HG02973 (cell line): Measurements from ENCODE around the gene CRTAC1.

Experiments
- ATAC-seq: cut with Tn5 transposase; IDR thresholded peaks from one replicate; pipeline ENCODE4 v1.9.1; 2021; ENCODE audit warnings: moderate library complexity; ENCODE audit not compliant: unreplicated experiment

Gene CRTAC1

GRCh38 chr10:98030093-98030821 is at the start of gene CRTAC1:
Gene CRTAC1 (minus strand): TSS chr10:98030621. CDS start chr10:98030472, 149 bp downstream.
- ATAC-seq = no peak

- ATAC-seq = no peak
Measured at GRCh38 chr10:98078774-98079173, 48.4 kb upstream of the CRTAC1 start.

DNA sequence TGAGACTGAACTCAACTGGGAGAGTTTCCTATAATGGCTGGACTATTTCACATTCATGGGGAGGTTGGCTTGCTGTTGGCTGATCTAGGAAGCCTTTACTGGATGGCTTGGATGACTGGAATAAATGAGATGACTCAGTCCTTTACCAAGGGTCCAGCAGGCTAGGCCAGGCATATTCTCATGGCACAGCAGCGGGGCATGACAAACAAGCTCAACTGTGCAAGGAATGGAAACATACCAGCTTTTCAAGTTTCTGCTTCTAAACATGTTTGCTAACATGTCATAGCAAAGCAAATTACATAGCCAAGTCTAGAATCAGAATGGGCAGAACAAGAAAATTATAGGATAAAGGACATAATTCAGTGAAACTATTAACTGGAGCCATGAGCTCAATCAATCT is 46.8 kb upstream of the CRTAC1 start:
- no peak for ATAC-seq

DNA sequence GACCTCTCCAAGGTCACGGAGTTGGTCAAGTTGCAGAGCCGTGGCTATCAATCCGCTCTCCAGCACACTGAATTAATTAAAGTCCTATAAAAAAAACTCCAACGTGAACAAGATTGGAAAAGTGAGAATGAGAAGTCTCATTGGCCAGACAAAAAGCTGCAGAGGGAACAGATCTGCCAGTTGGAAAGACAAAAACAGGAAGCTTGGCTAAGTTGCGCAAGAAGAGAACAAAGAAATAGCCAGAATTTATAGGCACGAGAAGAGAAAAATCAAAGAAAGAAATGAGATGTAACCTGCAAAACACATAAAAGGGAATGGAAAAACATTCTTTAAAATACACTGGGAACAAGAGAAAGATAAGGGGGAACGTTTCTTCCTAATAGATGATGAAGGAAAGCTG is 45.7 kb upstream of the CRTAC1 start:
- ATAC-seq = no peak

DNA sequence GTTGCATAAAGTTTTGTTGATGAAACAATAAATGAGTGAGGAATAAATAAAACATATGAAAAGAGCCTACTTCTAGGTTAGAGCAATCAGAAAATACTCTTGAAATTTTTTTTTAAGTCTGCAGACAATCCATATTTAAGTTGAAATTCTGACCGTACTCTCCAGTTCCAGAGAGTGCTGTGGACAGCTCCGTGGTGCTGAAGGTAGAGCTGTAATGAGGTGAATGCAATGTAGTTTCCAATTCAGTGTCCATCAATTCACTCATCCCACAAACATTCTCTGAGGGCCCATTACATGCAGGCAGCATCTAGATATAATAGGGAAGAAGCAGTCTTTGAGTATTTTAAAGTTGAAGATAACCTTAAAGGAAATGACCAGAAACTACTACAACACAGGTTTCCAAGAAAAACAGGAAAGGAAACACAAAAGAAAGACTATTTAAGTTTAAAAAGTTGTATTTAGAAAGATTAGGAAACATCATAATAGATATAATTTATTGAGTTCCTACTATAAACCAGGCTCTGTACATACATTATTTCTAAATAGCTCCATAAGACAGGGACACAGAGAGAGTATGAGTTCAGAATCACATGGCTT is 44.0 kb upstream of the CRTAC1 start:
- no peak for ATAC-seq

GRCh38 chr10:98067165-98067564 is 36.7 kb upstream of the CRTAC1 start:
- ATAC-seq = no peak

GRCh38 chr10:98063740-98064027 is 33.3 kb upstream of the CRTAC1 start:
- ATAC-seq = no peak

DNA sequence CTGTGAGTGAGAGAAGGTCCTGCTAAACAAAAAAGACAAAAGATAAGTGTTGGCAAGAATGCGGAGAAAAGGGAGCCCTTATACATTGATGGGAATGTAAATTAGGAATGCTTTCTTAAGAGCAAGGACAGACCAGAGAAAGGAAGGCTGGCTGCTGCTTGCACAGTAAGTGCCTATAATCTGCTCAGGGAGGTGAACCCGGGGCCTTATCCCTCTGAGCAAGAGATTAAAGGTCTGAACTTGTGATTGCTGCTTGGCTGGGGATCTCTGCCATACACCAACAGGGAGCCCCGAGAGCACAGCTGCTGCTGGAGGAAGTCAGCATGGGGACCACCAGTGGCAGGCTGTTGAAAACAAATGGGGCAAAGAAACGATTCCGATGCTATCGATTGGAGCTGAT is 32.0 kb upstream of the CRTAC1 start:
- ATAC-seq = no peak

DNA sequence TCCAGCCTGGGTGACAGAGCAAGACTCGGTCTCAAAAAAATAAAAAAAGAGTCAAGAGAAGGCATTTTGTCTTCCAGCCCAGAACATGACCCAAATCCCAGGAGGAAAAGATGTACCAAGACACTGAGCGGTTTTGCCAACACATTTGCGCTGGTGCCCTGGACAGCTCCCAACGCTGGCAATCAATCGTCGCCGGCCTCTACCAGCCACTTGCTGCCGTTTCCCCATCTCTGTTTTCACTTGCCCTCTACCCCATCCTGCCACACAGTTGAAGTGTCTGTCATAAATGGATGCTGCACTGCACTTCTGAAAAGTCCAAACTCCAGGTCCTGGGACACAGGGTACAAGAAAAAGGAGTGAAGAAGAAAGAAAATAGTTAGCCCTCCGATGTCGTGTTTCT is 29.7 kb upstream of the CRTAC1 start:
- no peak for ATAC-seq

DNA sequence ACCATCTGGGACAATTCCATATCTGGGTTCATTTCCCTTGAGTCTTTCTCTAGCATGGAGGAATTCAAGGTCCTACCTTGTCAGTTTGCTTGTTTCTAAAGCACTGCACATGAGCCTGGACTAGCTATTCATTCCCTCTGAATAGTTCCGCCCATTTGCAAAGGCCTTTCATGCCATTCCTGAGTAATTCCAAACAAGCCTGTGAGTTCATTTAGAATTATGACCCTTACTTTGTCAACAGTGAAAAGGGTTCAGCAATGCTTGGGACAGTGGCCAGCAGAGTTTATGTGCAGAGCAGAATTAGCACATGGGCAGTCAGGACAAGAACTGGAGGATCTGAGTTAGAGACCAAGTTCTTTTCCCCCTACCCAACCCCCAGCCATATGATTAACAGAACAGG is 27.9 kb upstream of the CRTAC1 start:
- ATAC-seq = no peak

GRCh38 chr10:98055841-98056516 is 25.6 kb upstream of the CRTAC1 start:
- no peak for ATAC-seq

- ATAC-seq = no peak
Measured at GRCh38 chr10:98047009-98047741, 16.8 kb upstream of the CRTAC1 start.

DNA sequence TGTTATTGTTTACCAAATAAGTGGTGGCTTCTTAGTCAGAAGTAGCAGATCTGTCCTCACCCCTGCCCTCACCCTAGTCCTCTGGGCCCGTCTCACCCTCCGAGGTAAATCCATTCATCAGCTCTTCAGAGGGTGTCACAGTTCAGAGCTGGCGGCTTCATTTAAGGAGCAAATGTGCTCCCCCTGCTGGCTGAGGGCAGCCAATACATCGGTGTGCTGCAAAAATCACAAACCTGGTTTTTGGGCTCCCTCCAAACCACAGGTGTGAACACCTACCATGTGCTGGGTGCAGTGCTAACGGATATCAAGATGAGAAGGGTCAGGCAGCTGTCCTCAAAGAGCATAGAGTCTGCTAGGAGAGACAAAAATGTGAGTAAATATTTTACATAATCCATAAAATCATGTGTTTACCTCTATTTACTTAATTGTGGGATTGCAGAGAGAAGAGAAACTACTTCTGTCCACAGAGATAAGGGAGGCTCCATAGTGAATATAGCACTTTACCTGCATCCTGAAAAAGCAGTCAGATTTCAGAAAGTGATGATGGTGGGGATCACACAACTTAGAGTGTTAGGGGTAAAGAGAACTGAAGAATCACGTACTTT is 15.5 kb upstream of the CRTAC1 start:
- ATAC-seq = no peak

DNA sequence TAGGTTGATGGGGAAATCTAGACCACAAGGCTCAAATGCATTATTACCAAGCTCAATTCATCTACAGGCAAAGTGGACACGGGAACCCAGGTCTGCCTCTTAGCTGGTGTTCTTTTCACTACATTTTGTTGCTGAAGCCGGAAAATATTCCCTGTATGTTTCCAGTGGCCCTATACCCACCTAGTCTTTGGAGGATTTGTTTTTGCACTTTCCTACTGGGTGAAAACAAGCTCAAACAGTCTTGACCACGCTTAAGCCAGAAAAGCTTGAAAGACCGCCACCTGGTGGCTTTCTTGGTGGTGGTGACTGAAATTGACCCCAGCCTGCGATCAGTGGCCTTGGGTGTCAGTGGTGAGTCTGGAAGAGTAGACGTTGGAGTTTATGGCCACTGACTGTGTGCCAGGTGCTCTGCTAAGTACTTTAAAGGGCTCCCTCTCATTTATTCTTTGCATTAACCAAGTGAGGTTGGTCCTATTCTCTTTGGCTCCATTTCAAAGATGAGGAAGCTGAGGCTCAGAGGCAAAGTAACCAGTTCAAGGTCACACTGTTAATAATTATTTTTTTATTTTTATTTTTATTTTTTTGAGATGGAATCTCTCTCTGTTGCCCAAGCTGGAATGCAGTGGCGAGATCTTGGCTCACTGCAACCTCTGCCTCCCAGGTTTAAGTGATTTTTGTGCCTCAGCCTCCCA is 11.1 kb upstream of the CRTAC1 start:
- ATAC-seq = no peak

DNA sequence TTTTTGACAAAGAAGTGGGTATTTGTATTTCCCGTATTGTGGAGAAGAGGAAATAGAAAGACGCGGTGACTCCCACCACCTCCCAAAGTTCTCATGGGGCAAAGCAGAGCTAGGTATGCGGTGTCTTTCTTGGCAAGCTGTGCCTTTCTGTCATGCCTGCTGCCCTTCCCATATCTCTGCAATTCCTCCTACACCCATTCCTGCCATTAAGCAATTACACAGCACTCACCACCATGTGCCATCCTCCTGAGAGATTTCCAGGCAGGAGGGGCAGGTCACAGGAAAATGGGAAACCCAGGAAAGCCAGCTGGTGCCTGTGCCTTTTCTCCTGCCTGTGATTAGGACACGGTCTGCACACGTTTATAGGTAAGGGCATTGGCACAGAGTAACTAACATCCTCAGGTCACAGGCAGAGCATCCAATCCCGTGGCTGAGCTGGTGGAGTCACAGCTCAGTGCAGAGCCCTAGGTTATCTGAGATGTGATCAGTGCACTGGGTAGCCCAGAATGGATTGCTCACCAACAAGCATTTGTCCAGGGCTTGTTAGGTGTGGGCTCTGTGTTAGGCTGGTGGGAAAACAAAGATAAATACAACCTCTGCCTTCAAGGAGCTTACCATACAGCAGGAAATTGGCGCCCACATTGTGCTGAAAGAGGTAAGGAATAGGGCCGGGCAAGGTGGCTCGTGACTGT is 9.4 kb upstream of the CRTAC1 start:
- ATAC-seq = no peak

DNA sequence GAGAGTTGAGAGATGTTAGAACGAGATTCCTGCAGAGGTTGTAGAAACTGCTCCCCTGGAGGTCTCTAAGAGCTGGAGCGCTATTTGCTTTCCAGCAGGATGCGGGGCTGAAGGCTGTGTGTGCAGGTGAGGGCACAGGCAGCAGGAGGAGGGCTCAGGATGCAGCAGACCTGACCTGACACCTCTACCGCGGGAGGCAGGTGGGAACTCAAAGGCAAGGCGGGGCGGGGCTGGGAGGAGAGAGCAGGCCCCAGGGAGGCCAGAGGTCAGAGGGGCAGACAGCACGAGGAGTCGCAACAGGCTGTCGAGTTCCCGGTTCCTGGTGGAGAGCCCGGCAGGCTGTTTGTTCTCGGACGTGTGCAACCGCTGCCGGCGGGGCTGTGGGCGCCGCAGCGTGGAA is 7.9 kb upstream of the CRTAC1 start:
- ATAC-seq = no peak

DNA sequence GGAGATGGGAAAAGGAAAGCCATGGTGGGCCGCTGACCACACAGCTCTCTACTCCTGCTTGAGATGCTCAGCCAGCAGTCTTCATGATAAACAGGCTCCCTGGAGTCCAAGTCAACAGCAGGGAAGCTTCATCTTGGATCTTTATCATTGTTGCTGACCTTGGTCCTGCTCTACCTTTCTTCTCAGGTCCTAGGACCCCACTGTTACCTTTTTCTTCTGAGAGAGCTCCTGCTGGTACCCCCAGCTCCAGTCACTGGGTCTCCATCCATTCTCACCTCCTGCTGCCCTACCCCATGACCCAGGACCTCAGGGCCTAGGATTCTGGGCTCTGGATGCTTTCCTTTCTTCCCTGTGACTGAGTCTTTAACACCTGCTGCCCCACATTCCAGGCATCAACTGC is 5.2 kb upstream of the CRTAC1 start:
- no peak for ATAC-seq

DNA sequence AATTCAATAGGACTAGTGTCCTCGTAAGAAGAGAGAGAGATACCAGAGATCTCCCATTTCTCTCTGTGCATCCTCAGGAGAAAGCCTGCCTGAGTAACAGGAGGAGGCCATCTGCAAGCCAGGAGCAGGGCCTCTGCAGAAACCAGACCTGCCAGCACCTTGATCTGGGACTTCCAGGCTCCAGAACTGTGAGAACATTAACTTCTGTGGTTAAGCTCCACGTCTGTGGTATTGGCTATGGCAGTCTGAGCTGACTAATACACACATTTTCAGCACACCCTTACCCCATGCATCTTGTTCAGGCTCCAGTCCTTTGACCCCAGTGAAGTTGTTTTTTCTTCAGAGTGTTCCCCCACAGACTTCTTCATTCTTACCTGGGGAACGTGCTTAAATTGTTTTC is 3.1 kb upstream of the CRTAC1 start:
- ATAC-seq = no peak

- ATAC-seq = no peak
Measured at GRCh38 chr10:98031440-98031839, 1.0 kb upstream of the CRTAC1 start.

GRCh38 chr10:98030991-98031431 is 590 bp upstream of the CRTAC1 start:
- no peak for ATAC-seq
